Ectodermal cell (in vitro differentiated cells): ENCODE data around the gene DSCAM.

Experiments used
- H3K27ac ChIP-seq: 2 replicates; pipeline ENCODE4 v1.7.0; 2013; ENCODE audit warnings: mild to moderate bottlenecking, low read depth, low read length; ENCODE audit not compliant: insufficient read depth, poor library complexity, severe bottlenecking
- H3K27me3 ChIP-seq: 2 replicates; pipeline ENCODE4 v1.7.0; 2013; ENCODE audit warnings: mild to moderate bottlenecking, low read length; ENCODE audit not compliant: insufficient read depth, control insufficient read depth, poor library complexity, severe bottlenecking
- H3K36me3 ChIP-seq: one replicate; pipeline ENCODE4 v1.7.0; 2013; ENCODE audit warnings: low read length; ENCODE audit not compliant: control insufficient read depth, insufficient read depth
- H3K4me1 ChIP-seq: one replicate; pipeline ENCODE4 v1.7.0; 2013; ENCODE audit warnings: low read length; ENCODE audit not compliant: control insufficient read depth, insufficient read depth
- H3K4me3 ChIP-seq: 2 replicates; pipeline ENCODE4 v1.7.0; 2013; ENCODE audit warnings: low read depth, low read length, control low read depth; ENCODE audit not compliant: insufficient read depth
- H3K9me3 ChIP-seq: 2 replicates; pipeline ENCODE4 v1.7.0; 2013; ENCODE audit warnings: mild to moderate bottlenecking, low read length, moderate library complexity; ENCODE audit not compliant: control insufficient read depth
- WGBS, 2 experiments: methylation state at CpG; one replicate each; pipeline ENCODE4 v1.1.7; 2013; ENCODE audit warnings: missing lambda C conversion rate in 2 of 2; 5-methylcytosine and 5-hydroxymethylcytosine counted together

DSCAM gene

DNA sequence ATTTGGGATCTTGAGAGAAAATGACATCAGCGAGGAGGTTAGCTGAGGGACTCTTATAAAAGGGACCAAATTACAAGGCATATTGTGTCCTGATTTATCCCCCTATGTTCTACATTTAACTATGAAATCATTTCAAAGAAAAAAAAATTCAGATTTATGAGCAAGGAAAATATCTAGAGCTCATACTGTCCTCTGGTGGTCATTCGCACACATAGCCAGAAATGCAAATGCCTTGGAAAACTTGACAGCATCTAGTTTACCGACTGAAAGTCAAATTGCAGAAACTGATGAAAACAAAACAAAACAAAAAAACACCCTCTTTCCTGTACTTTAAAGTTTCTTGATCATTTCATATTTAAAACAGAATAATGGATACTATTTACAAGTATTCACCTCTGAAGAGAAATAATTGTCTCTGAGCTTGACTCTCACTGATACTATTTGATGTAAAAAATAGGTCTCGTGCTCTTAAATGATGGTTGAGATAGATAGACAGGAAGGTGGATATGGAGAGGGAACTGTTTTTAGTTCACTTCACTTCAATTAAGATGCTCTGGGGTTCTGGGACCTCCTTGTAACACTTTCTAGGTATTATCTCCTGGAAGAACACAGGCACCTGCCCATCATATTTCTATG is 725.9 kb downstream of the DSCAM start:
- Histone ChIP-seq H3K4me1 (no peaks in the 10 kb centered on the region), H3K27ac (no peak overlapping the region), H3K36me3 (no peaks in the 10 kb centered on the region), H3K27me3 (no peaks in the 10 kb centered on the region), H3K9me3 (no peaks in the 10 kb centered on the region), H3K4me3 (no peak overlapping the region)
- 27 to 35% methylated on average over 4 of the region's 4 CpGs for WGBS, 2 experiments

DNA sequence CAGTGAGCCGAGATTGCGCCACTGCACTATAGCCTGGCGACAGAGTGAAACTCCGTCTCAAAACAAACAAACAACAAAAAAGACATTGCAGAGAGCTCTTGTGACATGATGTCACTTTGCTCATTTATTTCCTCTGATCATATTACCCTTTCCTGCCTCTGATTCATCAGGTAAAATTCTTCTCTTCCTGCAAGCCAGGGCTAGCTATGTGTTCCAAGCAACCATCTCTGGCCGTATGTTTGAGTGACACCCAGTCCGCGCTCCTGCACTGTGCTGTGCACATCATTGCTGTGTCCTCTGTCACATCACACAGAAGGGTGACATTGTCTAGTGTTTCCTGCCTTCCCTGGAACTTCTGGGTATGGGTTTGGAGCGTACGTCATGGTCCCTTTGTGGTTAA is 728.4 kb downstream of the DSCAM start:
- H3K27me3 ChIP-seq = no peaks in the 10 kb centered on the region
- 94 to 96% methylated on average over 9 of the region's 9 CpGs for WGBS, 2 experiments
- H3K4me3 ChIP-seq = no peak overlapping the region

GRCh38 chr21:40117236-40117635 is 729.7 kb downstream of the DSCAM start:
- H3K4me1 ChIP-seq = no peaks in the 10 kb centered on the region
- H3K27ac ChIP-seq = no peak overlapping the region
- no peaks in the 10 kb centered on the region for H3K27me3 ChIP-seq
- no peaks in the 10 kb centered on the region for H3K9me3 ChIP-seq
- no peak overlapping the region for H3K4me3 ChIP-seq
- H3K36me3 ChIP-seq = no peaks in the 10 kb centered on the region
- 90 to 93% methylated on average over 3 to 4 of the region's 4 CpGs for WGBS, 2 experiments

More for the DNA sequence above, 728.4 kb downstream of the DSCAM start:
- H3K9me3 ChIP-seq = no peaks in the 10 kb centered on the region
- H3K27ac ChIP-seq = no peak overlapping the region
- H3K36me3 ChIP-seq = no peaks in the 10 kb centered on the region
- H3K4me1 ChIP-seq = no peaks in the 10 kb centered on the region

- no peaks in the 10 kb centered on the region for H3K4me1 ChIP-seq
- H3K36me3 ChIP-seq = no peaks in the 10 kb centered on the region
- no peaks in the 10 kb centered on the region for H3K27me3 ChIP-seq
- H3K9me3 ChIP-seq = no peaks in the 10 kb centered on the region
- H3K4me3 ChIP-seq = no peak overlapping the region
- H3K27ac ChIP-seq = no peak overlapping the region
Measured at GRCh38 chr21:40115775-40116174, 731.2 kb downstream of the DSCAM start.

DNA sequence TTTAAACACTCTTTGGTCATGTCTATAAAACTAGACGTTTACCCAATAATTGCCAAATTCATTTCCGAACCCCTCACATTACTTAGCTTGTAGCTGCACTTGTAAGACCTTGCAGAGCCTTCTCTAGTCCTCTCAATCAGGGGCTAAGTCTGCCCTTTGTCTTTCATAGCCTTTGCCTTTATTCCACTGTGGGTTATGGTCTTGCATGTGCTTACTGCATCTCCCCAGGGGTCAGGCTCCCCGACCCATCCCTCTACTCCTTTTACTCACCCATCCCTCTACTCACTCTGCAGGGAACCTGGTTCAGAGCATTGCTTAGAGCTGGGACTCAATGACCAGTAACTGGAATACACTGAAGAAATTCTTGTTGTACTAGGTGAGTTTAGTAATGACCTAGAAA is 744.3 kb downstream of the DSCAM start:
- WGBS, 2 experiments = 55 to 63% methylated on average over 3 of the region's 3 CpGs

GRCh38 chr21:40099809-40100208 is 747.1 kb downstream of the DSCAM start:
- Histone ChIP-seq H3K27ac (no peak overlapping the region), H3K4me3 (no peak overlapping the region), H3K9me3 (no peaks in the 10 kb centered on the region), H3K4me1 (no peaks in the 10 kb centered on the region), H3K36me3 (no peaks in the 10 kb centered on the region), H3K27me3 (no peaks in the 10 kb centered on the region)
- 86 to 90% methylated on average over 3 of the region's 3 CpGs for WGBS, 2 experiments

More for the DNA sequence above, 744.3 kb downstream of the DSCAM start:
- H3K27ac ChIP-seq = no peak overlapping the region
- H3K4me1 ChIP-seq = no peaks in the 10 kb centered on the region
- H3K4me3 ChIP-seq = no peak overlapping the region
- H3K9me3 ChIP-seq = no peaks in the 10 kb centered on the region
- H3K27me3 ChIP-seq = no peaks in the 10 kb centered on the region
- no peaks in the 10 kb centered on the region for H3K36me3 ChIP-seq

DNA sequence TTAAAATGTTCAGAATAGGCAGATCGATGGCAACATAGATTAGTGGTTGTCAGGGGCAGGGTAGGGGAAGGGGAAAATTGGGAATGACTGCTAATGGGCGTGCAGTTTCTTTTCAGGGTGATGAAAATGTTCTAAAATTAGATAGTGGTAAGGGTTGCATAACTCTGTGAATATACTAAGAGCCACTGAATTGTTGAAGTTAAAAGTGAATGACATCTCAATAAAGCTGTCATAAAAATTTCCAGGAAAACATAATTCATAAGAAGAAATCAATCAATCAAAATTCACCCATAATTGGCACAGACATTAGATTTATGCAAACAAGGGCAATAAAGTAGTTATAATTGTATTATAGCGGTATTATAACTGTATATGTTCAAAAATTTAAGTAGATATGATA is 751.5 kb downstream of the DSCAM start:
- H3K4me3 ChIP-seq = no peak overlapping the region
- WGBS, 2 experiments = 92 to 95% methylated on average over 2 to 3 of the region's 3 CpGs
- H3K9me3 ChIP-seq = no peaks in the 10 kb centered on the region
- no peak overlapping the region for H3K27ac ChIP-seq
- no peaks in the 10 kb centered on the region for H3K27me3 ChIP-seq
- no peaks in the 10 kb centered on the region for H3K36me3 ChIP-seq
- H3K4me1 ChIP-seq = no peaks in the 10 kb centered on the region

- Histone ChIP-seq H3K4me1 (no peaks in the 10 kb centered on the region), H3K27ac (no peak overlapping the region), H3K36me3 (no peaks in the 10 kb centered on the region), H3K4me3 (no peak overlapping the region), H3K27me3 (no peaks in the 10 kb centered on the region), H3K9me3 (no peaks in the 10 kb centered on the region)
- WGBS, 2 experiments = 91 to 92% methylated on average over 3 of the region's 3 CpGs
Measured at GRCh38 chr21:40080385-40080784, 766.6 kb downstream of the DSCAM start.

DNA sequence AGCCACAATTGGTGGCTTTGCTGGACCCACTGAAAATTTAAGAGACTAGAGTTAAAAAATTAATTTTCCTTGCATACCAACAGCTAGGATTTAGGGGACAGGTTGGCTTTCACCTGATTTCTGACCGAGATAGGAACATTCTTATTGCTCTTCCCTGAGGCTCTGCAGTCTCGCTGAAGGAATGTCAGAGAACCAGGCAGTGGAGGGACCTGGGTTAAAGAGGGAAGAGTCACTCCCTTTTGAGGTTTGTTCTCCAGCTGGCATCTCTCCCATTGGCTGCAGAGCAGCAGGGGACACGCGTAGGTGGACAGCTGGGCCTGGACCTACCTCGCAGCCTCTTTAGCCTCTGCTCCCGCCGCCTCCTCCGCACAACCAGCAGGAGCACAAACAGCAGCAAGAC is 772.2 kb downstream of the DSCAM start:
- H3K27me3 ChIP-seq = no peaks in the 10 kb centered on the region
- H3K36me3 ChIP-seq = no peaks in the 10 kb centered on the region
- H3K27ac ChIP-seq = no peak overlapping the region
- 89 to 90% methylated on average over 8 of the region's 8 CpGs for WGBS, 2 experiments
- H3K4me1 ChIP-seq = no peaks in the 10 kb centered on the region
- no peak overlapping the region for H3K4me3 ChIP-seq
- no peaks in the 10 kb centered on the region for H3K9me3 ChIP-seq

DNA sequence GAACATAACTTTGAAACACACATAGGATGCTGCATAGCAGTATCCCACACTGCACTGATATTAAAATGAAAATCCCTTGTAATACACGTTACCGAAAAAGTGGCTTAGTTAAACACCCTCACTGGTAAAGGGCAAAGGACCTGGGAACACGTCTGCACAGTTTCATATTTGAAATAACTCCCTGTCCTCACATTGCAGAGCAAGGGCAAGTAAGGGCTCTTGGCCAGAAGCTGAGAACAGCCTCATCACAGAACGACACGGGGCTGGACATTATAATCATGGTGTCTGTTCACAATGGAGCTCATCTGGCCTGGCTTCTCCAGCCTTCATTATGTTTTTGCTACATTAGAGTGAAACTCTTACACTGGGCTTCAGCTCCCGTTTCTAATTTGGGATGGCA is 772.8 kb downstream of the DSCAM start:
- Histone ChIP-seq H3K27ac (no peak overlapping the region), H3K27me3 (no peaks in the 10 kb centered on the region), H3K4me1 (no peaks in the 10 kb centered on the region), H3K36me3 (no peaks in the 10 kb centered on the region), H3K4me3 (no peak overlapping the region), H3K9me3 (no peaks in the 10 kb centered on the region)
- 92 to 97% methylated on average over 6 of the region's 6 CpGs for WGBS, 2 experiments

DNA sequence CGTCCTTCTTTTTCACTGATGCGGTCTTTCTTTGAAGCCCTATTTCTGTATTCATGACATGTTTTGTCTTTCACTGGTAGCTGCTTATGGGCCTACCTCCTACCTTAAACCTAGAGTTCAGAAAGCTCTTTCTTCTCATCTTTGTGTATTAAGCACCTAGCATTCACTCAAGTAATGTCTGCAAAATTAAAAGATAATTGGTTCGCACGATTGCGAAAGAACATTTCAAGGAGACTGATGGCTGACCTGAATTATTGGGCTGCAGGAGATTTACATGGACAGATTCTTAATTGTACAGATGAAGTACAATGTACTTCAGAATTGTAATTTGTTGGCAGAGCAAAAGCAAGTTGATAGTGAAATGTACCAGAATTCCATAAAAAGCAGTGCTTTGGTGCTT is 773.3 kb downstream of the DSCAM start:
- H3K4me1 ChIP-seq = no peaks in the 10 kb centered on the region
- H3K27me3 ChIP-seq = no peaks in the 10 kb centered on the region
- H3K4me3 ChIP-seq = no peak overlapping the region
- no peaks in the 10 kb centered on the region for H3K9me3 ChIP-seq
- H3K36me3 ChIP-seq = no peaks in the 10 kb centered on the region
- H3K27ac ChIP-seq = no peak overlapping the region
- 92 to 95% methylated on average over 5 of the region's 5 CpGs for WGBS, 2 experiments
